ENCODE data around the gene FAM221A. TPM values are rescaled to one million over a fixed set of nuclear protein-coding genes. Genes with fewer than 3 reads are reported as not detected.
"Not testable (repeated sequence)": the region's sequence is repeated elsewhere in the genome, so short reads cannot be mapped to it uniquely, and the experiment has no call there.

FAM221A gene
- total and polyA plus RNA-seq, 4 donors = 2.8 to 12.0 (median 5.4) TPM

- Histone ChIP-seq H3K27ac (ENCODE audit: low read depth in 1 of 2, low read length in 2 of 2) (no peak overlapping the region), H3K27me3 (ENCODE audit: control insufficient read depth in 4 of 4, insufficient read depth in 4 of 4, low read length in 3 of 4) (no peaks in the 10 kb centered on the region), H3K4me3 (ENCODE audit: low read depth in 1 of 3, low read length in 3 of 3) (no peak overlapping the region), H3K36me3 (ENCODE audit: control insufficient read depth in 4 of 4, insufficient read depth in 3 of 4, low read depth in 1 of 4, low read length in 3 of 4) (no peaks in the 10 kb centered on the region), H3K9ac (ENCODE audit: low read depth in 1 of 2, low read length in 2 of 2) (no peak overlapping the region), H3K9me3 (ENCODE audit: control insufficient read depth in 4 of 4, low read length in 3 of 4) (no peaks in the 10 kb centered on the region), H3K4me1 (ENCODE audit: control insufficient read depth in 4 of 4, insufficient read depth in 4 of 4, low read length in 3 of 4) (no peaks in the 10 kb centered on the region)
- WGBS = 94% methylated on average over 1 of the region's 1 CpG
- DNase-seq (ENCODE audit: low spot score) = no peak
- no peak for TF ChIP-seq NR2F2 (IDR thresholded peaks at IDR 0.05)
- TF ChIP-seq JUND (IDR thresholded peaks at IDR 0.05) = no peak
- no peak for TF ChIP-seq FOXA2 (IDR thresholded peaks at IDR 0.05)
- TF ChIP-seq, protein P1, sequence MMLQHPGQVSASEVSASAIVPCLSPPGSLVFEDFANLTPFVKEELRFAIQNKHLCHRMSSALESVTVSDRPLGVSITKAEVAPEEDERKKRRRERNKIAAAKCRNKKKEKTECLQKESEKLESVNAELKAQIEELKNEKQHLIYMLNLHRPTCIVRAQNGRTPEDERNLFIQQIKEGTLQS (IDR thresholded peaks at IDR 0.05) = no peak
- TF ChIP-seq YY1 (IDR thresholded peaks at IDR 0.05) = no peak
- TF ChIP-seq EGR1 (IDR thresholded peaks at IDR 0.05; ENCODE audit: low read depth in 2 of 2) = no peak
- TF ChIP-seq, protein P2, sequence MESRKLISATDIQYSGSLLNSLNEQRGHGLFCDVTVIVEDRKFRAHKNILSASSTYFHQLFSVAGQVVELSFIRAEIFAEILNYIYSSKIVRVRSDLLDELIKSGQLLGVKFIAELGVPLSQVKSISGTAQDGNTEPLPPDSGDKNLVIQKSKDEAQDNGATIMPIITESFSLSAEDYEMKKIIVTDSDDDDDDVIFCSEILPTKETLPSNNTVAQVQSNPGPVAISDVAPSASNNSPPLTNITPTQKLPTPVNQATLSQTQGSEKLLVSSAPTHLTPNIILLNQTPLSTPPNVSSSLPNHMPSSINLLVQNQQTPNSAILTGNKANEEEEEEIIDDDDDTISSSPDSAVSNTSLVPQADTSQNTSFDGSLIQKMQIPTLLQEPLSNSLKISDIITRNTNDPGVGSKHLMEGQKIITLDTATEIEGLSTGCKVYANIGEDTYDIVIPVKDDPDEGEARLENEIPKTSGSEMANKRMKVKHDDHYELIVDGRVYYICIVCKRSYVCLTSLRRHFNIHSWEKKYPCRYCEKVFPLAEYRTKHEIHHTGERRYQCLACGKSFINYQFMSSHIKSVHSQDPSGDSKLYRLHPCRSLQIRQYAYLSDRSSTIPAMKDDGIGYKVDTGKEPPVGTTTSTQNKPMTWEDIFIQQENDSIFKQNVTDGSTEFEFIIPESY (IDR thresholded peaks at IDR 0.05) = no peak
- TF ChIP-seq MAX (IDR thresholded peaks at IDR 0.05) = no peak
- TF ChIP-seq RAD21 (IDR thresholded peaks at IDR 0.05) = no peak
Observed at GRCh38 chr7:23717788-23718187, 37.8 kb downstream of the FAM221A start.

DNA sequence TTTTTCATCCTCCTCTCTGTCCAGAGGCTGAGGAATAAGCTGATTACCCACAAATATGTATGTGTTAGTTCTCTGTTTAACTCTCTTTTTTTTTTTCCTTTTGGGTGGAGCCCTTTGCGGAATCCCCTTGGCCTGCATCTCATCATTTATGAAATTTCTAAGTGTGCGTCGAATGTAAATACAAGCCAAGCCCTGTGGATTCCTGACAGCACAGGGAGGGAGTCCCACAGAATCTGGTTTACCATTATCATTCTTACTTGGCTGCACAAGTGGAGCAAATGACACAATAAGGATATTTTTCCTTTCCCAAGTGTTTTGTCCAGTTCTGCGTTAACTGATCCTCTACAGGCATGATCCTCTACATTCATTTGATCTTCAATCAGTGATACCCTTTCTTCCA lies 41.5 kb downstream of the FAM221A start:
- H3K36me3 ChIP-seq (ENCODE audit: control insufficient read depth in 4 of 4, insufficient read depth in 3 of 4, low read depth in 1 of 4, low read length in 3 of 4) = no peaks in the 10 kb centered on the region
- DNase-seq (ENCODE audit: low spot score) = no peak
- H3K27me3 ChIP-seq (ENCODE audit: control insufficient read depth in 4 of 4, insufficient read depth in 4 of 4, low read length in 3 of 4) = no peaks in the 10 kb centered on the region
- TF ChIP-seq RXRA (IDR thresholded peaks at IDR 0.05) = no peak
- no peak for TF ChIP-seq YY1 (IDR thresholded peaks at IDR 0.05)
- TF ChIP-seq, protein P1 (IDR thresholded peaks at IDR 0.05) = no peak
- no peak for TF ChIP-seq FOXA2 (IDR thresholded peaks at IDR 0.05)
- TF ChIP-seq HNF4A (conservative IDR thresholded peaks at IDR 0.05) = no peak
- TF ChIP-seq, protein P3, sequence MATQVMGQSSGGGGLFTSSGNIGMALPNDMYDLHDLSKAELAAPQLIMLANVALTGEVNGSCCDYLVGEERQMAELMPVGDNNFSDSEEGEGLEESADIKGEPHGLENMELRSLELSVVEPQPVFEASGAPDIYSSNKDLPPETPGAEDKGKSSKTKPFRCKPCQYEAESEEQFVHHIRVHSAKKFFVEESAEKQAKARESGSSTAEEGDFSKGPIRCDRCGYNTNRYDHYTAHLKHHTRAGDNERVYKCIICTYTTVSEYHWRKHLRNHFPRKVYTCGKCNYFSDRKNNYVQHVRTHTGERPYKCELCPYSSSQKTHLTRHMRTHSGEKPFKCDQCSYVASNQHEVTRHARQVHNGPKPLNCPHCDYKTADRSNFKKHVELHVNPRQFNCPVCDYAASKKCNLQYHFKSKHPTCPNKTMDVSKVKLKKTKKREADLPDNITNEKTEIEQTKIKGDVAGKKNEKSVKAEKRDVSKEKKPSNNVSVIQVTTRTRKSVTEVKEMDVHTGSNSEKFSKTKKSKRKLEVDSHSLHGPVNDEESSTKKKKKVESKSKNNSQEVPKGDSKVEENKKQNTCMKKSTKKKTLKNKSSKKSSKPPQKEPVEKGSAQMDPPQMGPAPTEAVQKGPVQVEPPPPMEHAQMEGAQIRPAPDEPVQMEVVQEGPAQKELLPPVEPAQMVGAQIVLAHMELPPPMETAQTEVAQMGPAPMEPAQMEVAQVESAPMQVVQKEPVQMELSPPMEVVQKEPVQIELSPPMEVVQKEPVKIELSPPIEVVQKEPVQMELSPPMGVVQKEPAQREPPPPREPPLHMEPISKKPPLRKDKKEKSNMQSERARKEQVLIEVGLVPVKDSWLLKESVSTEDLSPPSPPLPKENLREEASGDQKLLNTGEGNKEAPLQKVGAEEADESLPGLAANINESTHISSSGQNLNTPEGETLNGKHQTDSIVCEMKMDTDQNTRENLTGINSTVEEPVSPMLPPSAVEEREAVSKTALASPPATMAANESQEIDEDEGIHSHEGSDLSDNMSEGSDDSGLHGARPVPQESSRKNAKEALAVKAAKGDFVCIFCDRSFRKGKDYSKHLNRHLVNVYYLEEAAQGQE (IDR thresholded peaks at IDR 0.05) = no peak
- TF ChIP-seq, protein P2 (IDR thresholded peaks at IDR 0.05) = no peak
- no peak for TF ChIP-seq MAX (IDR thresholded peaks at IDR 0.05)
- H3K9ac ChIP-seq (ENCODE audit: low read depth in 1 of 2, low read length in 2 of 2) = no peak overlapping the region
- H3K4me1 ChIP-seq (ENCODE audit: control insufficient read depth in 4 of 4, insufficient read depth in 4 of 4, low read length in 3 of 4) = no peaks in the 10 kb centered on the region
- H3K27ac ChIP-seq (ENCODE audit: low read depth in 1 of 2, low read length in 2 of 2) = no peak overlapping the region
- no peak overlapping the region for H3K4me3 ChIP-seq (ENCODE audit: low read depth in 1 of 3, low read length in 3 of 3)
- 81% methylated on average over 4 of the region's 4 CpGs for WGBS
- no peaks in the 10 kb centered on the region for H3K9me3 ChIP-seq (ENCODE audit: control insufficient read depth in 4 of 4, low read length in 3 of 4)

DNA sequence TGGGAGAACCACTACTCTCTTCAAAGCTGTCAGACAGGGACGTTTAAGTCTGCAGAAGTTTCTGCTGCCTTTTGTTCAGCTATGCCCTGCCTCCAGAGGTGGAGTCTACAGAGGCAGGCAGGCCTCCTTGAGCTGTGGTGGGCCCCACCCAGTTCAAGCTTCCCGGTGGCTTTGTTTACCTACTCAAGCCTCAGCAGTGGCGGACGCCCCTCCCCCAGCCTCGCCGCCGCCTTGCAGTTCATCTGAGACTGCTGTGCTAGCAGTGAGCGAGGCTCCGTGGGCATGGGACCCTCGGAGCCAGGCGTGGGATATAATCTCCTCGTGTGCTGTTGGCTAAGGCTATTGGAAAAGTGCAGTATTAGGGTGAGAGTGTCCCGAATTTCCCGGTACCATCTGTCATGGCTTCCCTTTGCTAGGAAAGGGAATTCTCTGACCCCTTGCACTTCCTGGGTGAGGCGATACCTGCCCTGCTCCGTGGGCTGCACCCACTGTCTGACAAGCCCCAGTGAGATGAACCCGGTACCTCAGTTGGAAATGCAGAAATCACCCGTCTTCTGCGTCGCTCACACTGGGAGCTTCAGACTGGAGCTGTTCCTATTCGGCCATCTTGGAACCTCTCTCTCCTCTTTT lies 42.7 kb downstream of the FAM221A start:
- not testable (repeated sequence) for H3K27ac ChIP-seq (ENCODE audit: low read depth in 1 of 2, low read length in 2 of 2); H3K4me3 ChIP-seq (ENCODE audit: low read depth in 1 of 3, low read length in 3 of 3); H3K27me3 ChIP-seq (ENCODE audit: control insufficient read depth in 4 of 4, insufficient read depth in 4 of 4, low read length in 3 of 4); DNase-seq (ENCODE audit: low spot score); H3K36me3 ChIP-seq (ENCODE audit: control insufficient read depth in 4 of 4, insufficient read depth in 3 of 4, low read depth in 1 of 4, low read length in 3 of 4); H3K4me1 ChIP-seq (ENCODE audit: control insufficient read depth in 4 of 4, insufficient read depth in 4 of 4, low read length in 3 of 4); H3K9me3 ChIP-seq (ENCODE audit: control insufficient read depth in 4 of 4, low read length in 3 of 4); H3K9ac ChIP-seq (ENCODE audit: low read depth in 1 of 2, low read length in 2 of 2)
- WGBS = 88% methylated on average over 21 of the region's 21 CpGs

DNA sequence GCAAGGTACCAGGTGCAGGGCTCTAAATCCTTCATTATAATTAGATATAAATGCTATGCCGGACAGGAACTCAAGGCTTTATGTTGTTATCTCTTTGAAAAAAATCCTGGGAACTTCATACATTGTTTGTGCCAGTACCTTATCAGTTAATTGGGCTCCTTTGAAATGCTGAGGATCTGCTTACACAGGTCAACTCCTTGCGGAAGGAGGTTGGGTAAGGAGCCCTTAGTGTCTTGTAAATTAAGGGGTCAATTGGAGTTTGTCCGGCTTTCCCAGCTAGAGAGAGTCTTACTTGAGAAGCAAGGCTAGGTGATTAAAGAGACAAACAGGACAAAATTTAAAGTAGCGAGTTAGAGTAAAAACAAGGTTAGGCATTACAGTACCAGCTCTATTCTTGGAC lies 44.1 kb downstream of the FAM221A start:
- not testable (repeated sequence) for H3K27ac ChIP-seq (ENCODE audit: low read depth in 1 of 2, low read length in 2 of 2); H3K4me3 ChIP-seq (ENCODE audit: low read depth in 1 of 3, low read length in 3 of 3); H3K4me1 ChIP-seq (ENCODE audit: control insufficient read depth in 4 of 4, insufficient read depth in 4 of 4, low read length in 3 of 4); H3K9ac ChIP-seq (ENCODE audit: low read depth in 1 of 2, low read length in 2 of 2); DNase-seq (ENCODE audit: low spot score); H3K27me3 ChIP-seq (ENCODE audit: control insufficient read depth in 4 of 4, insufficient read depth in 4 of 4, low read length in 3 of 4); H3K9me3 ChIP-seq (ENCODE audit: control insufficient read depth in 4 of 4, low read length in 3 of 4); H3K36me3 ChIP-seq (ENCODE audit: control insufficient read depth in 4 of 4, insufficient read depth in 3 of 4, low read depth in 1 of 4, low read length in 3 of 4)
- WGBS = 82% methylated on average over 4 of the region's 4 CpGs
